Forelimb muscle (tissue), 1 donor: Measurements from ENCODE around the gene MRS2. TPM values are rescaled to one million over a fixed set of nuclear protein-coding genes. Genes with fewer than 3 reads are reported as not detected.

Experiments
- polyA plus RNA-seq: library from polyadenylated mRNA; unstranded; fragments of 120-200 nt; gene quantifications from one replicate; pipeline ENCODE4 v1.2.1, GENCODE V29; 2013; ENCODE audit not compliant: insufficient read length

The MRS2 gene
- polyA plus RNA-seq, 1 donor, result 22.9 TPM

Other genes with a start within 250 kb of the MRS2 start
- 0.06 TPM for gene DCDC2, start 44.9 kb upstream of the MRS2 start, polyA plus RNA-seq
- 2.5 TPM for gene GPLD1, start 86.6 kb downstream of the MRS2 start, polyA plus RNA-seq
- gene ALDH5A1, start 92.0 kb downstream of the MRS2 start, polyA plus RNA-seq, result 8.3 TPM
- gene KIAA0319, start 243.3 kb downstream of the MRS2 start, polyA plus RNA-seq, result 0.05 TPM